Breast epithelium (tissue), 4 donors: Measurements from ENCODE around the gene SMYD2. TPM values are rescaled to one million over a fixed set of nuclear protein-coding genes. Genes with fewer than 3 reads are reported as not detected.

Experiments
- DNase-seq, 2 donors: peaks; one replicate each; pipeline ENCODE4 v3.0.0-alpha.2; 2019; ENCODE audit warnings: low spot score in 2 of 2
- H3K27ac ChIP-seq, 2 donors: fragments of 200-600 bp; sonication (generic) in 1 of 2; one replicate each; pipeline ENCODE4 v1.5.1; 2016 to 2019; ENCODE audit warnings: mild to moderate bottlenecking in 1 of 2
- H3K27me3 ChIP-seq, 2 donors: fragments of 200-600 bp; sonication (generic) in 1 of 2; one replicate each; pipeline versions ENCODE4 v1.5.1 to v1.6.0; 2017 to 2019; ENCODE audit warnings: control low read depth in 1 of 2, mild to moderate bottlenecking in 1 of 2
- H3K36me3 ChIP-seq: fragments of 200-600 bp; one replicate; pipeline ENCODE4 v1.5.1; 2019
- H3K4me1 ChIP-seq, 2 donors: fragments of 200-600 bp; sonication (generic); one replicate each; pipeline ENCODE4 v1.5.1; 2016 to 2019; ENCODE audit warnings: control low read depth in 1 of 2
- H3K4me3 ChIP-seq, 3 donors: fragments of 200-600 bp; sonication (generic); 1 replicate in 2 of 3; 2 replicates in 1 of 3; pipeline ENCODE4 v1.5.1; 2016 to 2019; ENCODE audit warnings: mild to moderate bottlenecking in 3 of 3, moderate library complexity in 2 of 3
- H3K9me3 ChIP-seq, 2 donors: fragments of 200-600 bp; sonication (generic) in 1 of 2; one replicate each; pipeline ENCODE4 v1.5.1; 2016 to 2019; ENCODE audit warnings: control low read depth in 1 of 2
- POLR2A ChIP-seq: fragments of 450-650 bp; IDR thresholded peaks from one replicate; pipeline ENCODE4 v1.6.1; 2016; ENCODE audit warnings: antibody characterized with exemption, mild to moderate bottlenecking, moderate library complexity
- POLR2AphosphoS5 ChIP-seq, 3 donors: sonication (generic); formaldehyde crosslinking; IDR thresholded peaks; one replicate each; pipeline ENCODE4 v1.6.1; 2017; ENCODE audit warnings: antibody characterized with exemption in 3 of 3
- intact Hi-C: fragments of 100-400 bp; cut with DNase I; formaldehyde crosslinking; loops from one replicate; pipeline ENCODE4 v1.15.1; 2023; ENCODE audit warnings: low total_unique reads
- total RNA-seq, 3 donors: library from RNA; depleted of rRNA; stranded (reverse); fragments of >200 nt; gene quantifications; one replicate each; pipeline ENCODE4 v1.1.0, GENCODE V29; 2016
- TF ChIP-seq, protein P1 (sequence below), 3 donors: fragments of 450-650 bp; IDR thresholded peaks; one replicate each; pipeline ENCODE4 v1.5.1; 2016 to 2017; ENCODE audit warnings: antibody characterized with exemption in 3 of 3, mild to moderate bottlenecking in 3 of 3, moderate library complexity in 3 of 3

The SMYD2 gene
- total RNA-seq, 3 donors from 2014 or later = 30.9 to 37.3 (median 37.0) TPM

GRCh38 chr1:214244252-214244651 is 36.7 kb upstream of the SMYD2 start:
- H3K4me1 ChIP-seq = no peaks in the 10 kb centered on the region
- intact Hi-C loops = no loop called here
- TF ChIP-seq, protein P1, sequence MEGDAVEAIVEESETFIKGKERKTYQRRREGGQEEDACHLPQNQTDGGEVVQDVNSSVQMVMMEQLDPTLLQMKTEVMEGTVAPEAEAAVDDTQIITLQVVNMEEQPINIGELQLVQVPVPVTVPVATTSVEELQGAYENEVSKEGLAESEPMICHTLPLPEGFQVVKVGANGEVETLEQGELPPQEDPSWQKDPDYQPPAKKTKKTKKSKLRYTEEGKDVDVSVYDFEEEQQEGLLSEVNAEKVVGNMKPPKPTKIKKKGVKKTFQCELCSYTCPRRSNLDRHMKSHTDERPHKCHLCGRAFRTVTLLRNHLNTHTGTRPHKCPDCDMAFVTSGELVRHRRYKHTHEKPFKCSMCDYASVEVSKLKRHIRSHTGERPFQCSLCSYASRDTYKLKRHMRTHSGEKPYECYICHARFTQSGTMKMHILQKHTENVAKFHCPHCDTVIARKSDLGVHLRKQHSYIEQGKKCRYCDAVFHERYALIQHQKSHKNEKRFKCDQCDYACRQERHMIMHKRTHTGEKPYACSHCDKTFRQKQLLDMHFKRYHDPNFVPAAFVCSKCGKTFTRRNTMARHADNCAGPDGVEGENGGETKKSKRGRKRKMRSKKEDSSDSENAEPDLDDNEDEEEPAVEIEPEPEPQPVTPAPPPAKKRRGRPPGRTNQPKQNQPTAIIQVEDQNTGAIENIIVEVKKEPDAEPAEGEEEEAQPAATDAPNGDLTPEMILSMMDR (IDR thresholded peaks at IDR 0.05) = no peak
- TF ChIP-seq POLR2A = no peak
- no peak for TF ChIP-seq POLR2AphosphoS5 (IDR thresholded peaks at IDR 0.05)
- no peaks in the 10 kb centered on the region for H3K27me3 ChIP-seq
- no peak for DNase-seq
- H3K36me3 ChIP-seq = no peaks in the 10 kb centered on the region
- no peaks in the 10 kb centered on the region for H3K9me3 ChIP-seq
- H3K4me3 ChIP-seq = no peak overlapping the region
- H3K27ac ChIP-seq = no peak overlapping the region

- no peak for DNase-seq
- intact Hi-C loops = no loop called here
- no peak overlapping the region for H3K27ac ChIP-seq
- no peaks in the 10 kb centered on the region for H3K9me3 ChIP-seq
- H3K4me3 ChIP-seq = no peak overlapping the region
- H3K36me3 ChIP-seq = no peaks in the 10 kb centered on the region
- H3K4me1 ChIP-seq = no peaks in the 10 kb centered on the region
- TF ChIP-seq POLR2A = no peak
- no peak for TF ChIP-seq POLR2AphosphoS5 (IDR thresholded peaks at IDR 0.05)
- TF ChIP-seq, protein P1 (IDR thresholded peaks at IDR 0.05) = no peak
- no peaks in the 10 kb centered on the region for H3K27me3 ChIP-seq
Measured at GRCh38 chr1:214244841-214245240, 36.1 kb upstream of the SMYD2 start.

DNA sequence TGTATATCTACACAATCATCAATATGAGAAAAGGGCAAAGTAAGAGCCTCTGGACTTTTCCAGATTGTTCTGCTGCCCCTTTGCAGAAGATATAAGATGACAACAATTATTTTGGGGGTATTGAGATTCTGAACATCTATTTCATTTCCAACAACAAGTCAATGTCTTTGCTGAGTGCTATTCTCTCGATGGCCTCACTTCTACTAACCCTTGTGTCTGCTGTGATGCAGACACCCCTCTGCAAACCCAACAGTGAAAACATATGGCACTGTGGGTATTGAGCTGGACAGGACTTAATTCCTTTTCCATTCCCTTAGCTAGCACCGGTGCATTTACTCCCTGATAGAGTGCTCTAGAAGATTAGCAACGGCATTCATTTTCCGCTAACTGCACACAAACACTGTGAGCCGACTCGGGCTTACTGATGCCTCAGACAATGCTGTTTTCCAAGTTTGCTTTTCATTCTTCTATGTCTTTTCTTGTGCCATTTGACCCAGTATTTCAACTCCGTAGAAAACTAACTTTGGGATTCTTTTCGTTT is 33.4 kb upstream of the SMYD2 start:
- Histone ChIP-seq H3K4me3 (no peak overlapping the region), H3K9me3 (no peaks in the 10 kb centered on the region), H3K4me1 (no peaks in the 10 kb centered on the region), H3K27me3 (no peaks in the 10 kb centered on the region), H3K27ac (no peak overlapping the region), H3K36me3 (no peaks in the 10 kb centered on the region)
- TF ChIP-seq, protein P1 (IDR thresholded peaks at IDR 0.05) = no peak
- TF ChIP-seq POLR2AphosphoS5 (IDR thresholded peaks at IDR 0.05) (no peak), POLR2A (no peak)
- intact Hi-C loops = no loop called here
- no peak for DNase-seq

GRCh38 chr1:214248311-214249085 is 32.5 kb upstream of the SMYD2 start:
- no peaks in the 10 kb centered on the region for H3K27me3 ChIP-seq
- H3K4me1 ChIP-seq = no peaks in the 10 kb centered on the region
- no peak for DNase-seq
- H3K9me3 ChIP-seq = no peaks in the 10 kb centered on the region
- intact Hi-C loops = no loop called here
- H3K36me3 ChIP-seq = no peaks in the 10 kb centered on the region
- no peak for TF ChIP-seq POLR2AphosphoS5 (IDR thresholded peaks at IDR 0.05)
- TF ChIP-seq, protein P1 (IDR thresholded peaks at IDR 0.05) = no peak
- no peak for TF ChIP-seq POLR2A
- no peak overlapping the region for H3K27ac ChIP-seq
- no peak overlapping the region for H3K4me3 ChIP-seq

- no peak for TF ChIP-seq POLR2AphosphoS5 (IDR thresholded peaks at IDR 0.05)
- TF ChIP-seq, protein P1 (IDR thresholded peaks at IDR 0.05) = no peak
- TF ChIP-seq POLR2A = no peak
- Histone ChIP-seq H3K27ac (no peak overlapping the region), H3K27me3 (no peaks in the 10 kb centered on the region), H3K4me1 (no peaks in the 10 kb centered on the region), H3K4me3 (no peak overlapping the region), H3K9me3 (no peaks in the 10 kb centered on the region), H3K36me3 (no peaks in the 10 kb centered on the region)
- no peak for DNase-seq
- intact Hi-C loops = no loop called here
Measured at GRCh38 chr1:214249651-214250050, 31.3 kb upstream of the SMYD2 start.
